H9 (cell line): ENCODE results near the gene DNAAF1. TPM values are rescaled to one million over a fixed set of nuclear protein-coding genes. Genes with fewer than 3 reads are reported as not detected.

ENCODE experiments used
- DNase-seq: peaks from one replicate; pipeline ENCODE4 v3.0.0-alpha.2; 2017
- H2AFZ ChIP-seq: one replicate; pipeline ENCODE4 v1.6.1; 2013; ENCODE audit warnings: mild to moderate bottlenecking, low read length, control low read depth, moderate library complexity
- H2AK5ac ChIP-seq: 2 replicates; pipeline ENCODE4 v1.6.1; 2013; ENCODE audit warnings: low read length, control low read depth, mixed read lengths; ENCODE audit not compliant: insufficient read length
- H2BK120ac ChIP-seq: one replicate; pipeline ENCODE4 v1.6.1; 2013; ENCODE audit warnings: low read depth, mild to moderate bottlenecking, low read length, control low read depth, inconsistent platforms; ENCODE audit not compliant: poor library complexity, severe bottlenecking
- H2BK12ac ChIP-seq: 2 replicates; pipeline ENCODE4 v1.6.1; 2013; ENCODE audit warnings: low read length, control low read depth, mixed read lengths, low read depth; ENCODE audit not compliant: insufficient read length
- H2BK15ac ChIP-seq: 2 replicates; pipeline ENCODE4 v1.6.1; 2013; ENCODE audit warnings: low read depth, low read length, control low read depth
- H2BK20ac ChIP-seq: one replicate; pipeline ENCODE4 v1.6.1; 2013; ENCODE audit warnings: low read depth, mild to moderate bottlenecking, low read length, control low read depth, inconsistent platforms; ENCODE audit not compliant: poor library complexity, severe bottlenecking
- H2BK5ac ChIP-seq: 2 replicates; pipeline ENCODE4 v1.6.1; 2013; ENCODE audit warnings: low read length, control low read depth, mixed read lengths; ENCODE audit not compliant: insufficient read length
- H3K14ac ChIP-seq: 2 replicates; pipeline ENCODE4 v1.6.1; 2013; ENCODE audit warnings: low read length, control low read depth; ENCODE audit not compliant: insufficient read depth
- H3K18ac ChIP-seq: 2 replicates; pipeline ENCODE4 v1.6.1; 2013; ENCODE audit warnings: low read depth, mild to moderate bottlenecking, mixed read lengths, low read length, control low read depth; ENCODE audit not compliant: insufficient read length
- H3K23ac ChIP-seq: 2 replicates; pipeline ENCODE4 v1.6.1; 2013; ENCODE audit warnings: low read length, control low read depth, mixed read lengths, low read depth; ENCODE audit not compliant: insufficient read length
- H3K23me2 ChIP-seq: 2 replicates; pipeline ENCODE4 v1.6.1; 2013; ENCODE audit warnings: low read depth, mild to moderate bottlenecking, mixed read lengths, low read length, control low read depth; ENCODE audit not compliant: insufficient read length, poor library complexity, severe bottlenecking
- H3K27ac ChIP-seq: 2 replicates; pipeline ENCODE4 v1.5.1; 2013; ENCODE audit warnings: low read length, control low read depth, mixed read lengths, low read depth; ENCODE audit not compliant: insufficient read length
- H3K27me3 ChIP-seq: 2 replicates; pipeline ENCODE4 v1.6.1; 2013; ENCODE audit warnings: low read length, control low read depth, inconsistent platforms; ENCODE audit not compliant: insufficient read depth
- H3K4ac ChIP-seq: 2 replicates; pipeline ENCODE4 v1.6.1; 2013; ENCODE audit warnings: low read depth, mild to moderate bottlenecking, control low read depth, inconsistent platforms, low read length, moderate library complexity
- H3K4me1 ChIP-seq: 2 replicates; pipeline ENCODE4 v1.6.1; 2013; ENCODE audit warnings: low read length, control low read depth, inconsistent platforms; ENCODE audit not compliant: insufficient read depth
- H3K4me2 ChIP-seq: 2 replicates; pipeline ENCODE4 v1.6.1; 2013; ENCODE audit warnings: low read length, control low read depth, mixed read lengths; ENCODE audit not compliant: insufficient read length, insufficient read depth
- H3K56ac ChIP-seq: 2 replicates; pipeline ENCODE4 v1.6.1; 2013; ENCODE audit warnings: low read depth, mild to moderate bottlenecking, mixed read lengths, low read length, control low read depth; ENCODE audit not compliant: insufficient read length
- H3K79me1 ChIP-seq: 2 replicates; pipeline ENCODE4 v1.6.1; 2013; ENCODE audit warnings: low read depth, mild to moderate bottlenecking, moderate library complexity, low read length, control low read depth, inconsistent platforms; ENCODE audit not compliant: insufficient read depth, poor library complexity, severe bottlenecking
- H3K79me2 ChIP-seq: 2 replicates; pipeline ENCODE4 v1.6.1; 2013; ENCODE audit warnings: low read length, control low read depth, inconsistent platforms; ENCODE audit not compliant: insufficient read depth
- H3K9ac ChIP-seq: 2 replicates; pipeline ENCODE4 v1.6.1; 2013; ENCODE audit warnings: low read length, control low read depth, mixed read lengths; ENCODE audit not compliant: insufficient read length; ENCODE audit errors: extremely low read depth
- H3K9me3 ChIP-seq: one replicate; pipeline ENCODE4 v1.6.1; 2013; ENCODE audit warnings: low read depth, low read length, inconsistent platforms; ENCODE audit not compliant: control insufficient read depth
- H3T11ph ChIP-seq: one replicate; pipeline ENCODE4 v1.6.1; 2013; ENCODE audit warnings: mild to moderate bottlenecking, low read length, control low read depth, inconsistent platforms
- H4K20me1 ChIP-seq: one replicate; pipeline ENCODE4 v1.6.1; 2013; ENCODE audit not compliant: control insufficient read depth, insufficient read length, insufficient read depth
- H4K5ac ChIP-seq: 2 replicates; pipeline ENCODE4 v1.6.1; 2013; ENCODE audit warnings: low read depth, mild to moderate bottlenecking, mixed read lengths, low read length, control low read depth; ENCODE audit not compliant: insufficient read length
- H4K8ac ChIP-seq: replicated peaks from 2 replicates; pipeline ENCODE4 v1.6.1; 2013; ENCODE audit warnings: low read length, control low read depth, mixed read lengths, low read depth; ENCODE audit not compliant: insufficient read length
- H4K91ac ChIP-seq: 2 replicates; pipeline ENCODE4 v1.6.1; 2013; ENCODE audit warnings: low read depth, mild to moderate bottlenecking, moderate library complexity, mixed read lengths, low read length, control low read depth; ENCODE audit not compliant: insufficient read length
- H3K27ac Mint-ChIP-seq, 3 experiments: 2 replicates in 2 of 3; 3 replicates in 1 of 3; pipeline ENCODE4 v1.8.0; 2020 to 2021; ENCODE audit warnings: mixed read lengths in 3 of 3, mild to moderate bottlenecking in 1 of 3, moderate library complexity in 1 of 3
- H3K27me3 Mint-ChIP-seq: 2 replicates; pipeline ENCODE4 v1.8.0; 2021; ENCODE audit warnings: low read depth, mild to moderate bottlenecking, moderate library complexity, mixed read lengths
- H3K36me3 Mint-ChIP-seq, 3 experiments: 2 replicates in 2 of 3; 3 replicates in 1 of 3; pipeline ENCODE4 v1.8.0; 2020 to 2021; ENCODE audit warnings: low read depth in 3 of 3, mixed read lengths in 3 of 3; ENCODE audit not compliant: insufficient read depth in 1 of 3
- H3K4me1 Mint-ChIP-seq, 2 experiments: 2 replicates each; pipeline ENCODE4 v1.8.0; 2020; ENCODE audit warnings: mixed read lengths in 2 of 2
- H3K4me3 Mint-ChIP-seq, 2 experiments: 2 replicates in 1 of 2; 3 replicates in 1 of 2; pipeline ENCODE4 v1.8.0; 2020 to 2021; ENCODE audit warnings: mild to moderate bottlenecking in 2 of 2, mixed read lengths in 2 of 2, moderate library complexity in 1 of 2
- H3K9me3 Mint-ChIP-seq, 2 experiments: 2 replicates in 1 of 2; 3 replicates in 1 of 2; pipeline ENCODE4 v1.8.0; 2020; ENCODE audit warnings: mild to moderate bottlenecking in 2 of 2, mixed read lengths in 2 of 2, moderate library complexity in 1 of 2
- CTCF ChIP-seq: fragments of 200-600 bp; sonication (generic); conservative IDR thresholded peaks from 3 replicates; pipeline ENCODE4 v1.8.0; 2021; ENCODE audit warnings: antibody characterized with exemption, mild to moderate bottlenecking
- WGBS: extraction: QIAGEN DNeasy Blood & Tissue Kit; methylation state at CpG from one replicate; pipeline ENCODE4 v1.1.7; 2013; ENCODE audit warnings: missing lambda C conversion rate, low lambda C conversion rate, mixed read lengths; ENCODE audit not compliant: insufficient read length; ENCODE audit errors: extremely low coverage; 5-methylcytosine and 5-hydroxymethylcytosine counted together
- total RNA-seq: library from RNA; stranded (reverse); gene quantifications from 2 replicates; pipeline ENCODE4 v1.2.1, GENCODE V29; 2021

The DNAAF1 gene
- total RNA-seq, 1 experiment from 2014 or later, result not detected

- Mint-ChIP-seq H3K4me3 (no peak overlapping the region), H3K9me3 (no peaks in the 10 kb centered on the region), H3K4me1 (peaks cover 0 to 6% of the 10 kb centered on the region in 2 experiments; a peak in 2 of 4 replicates), H3K27ac (no peak overlapping the region), H3K36me3 (no peaks in the 10 kb centered on the region), H3K27me3 (peaks cover 9% of the 10 kb centered on the region)
- no peak overlapping the region for H2BK12ac ChIP-seq
- DNase-seq, result no peak
- no peak overlapping the region for H3K4ac ChIP-seq
- no peak overlapping the region for H2AFZ ChIP-seq
- no peak overlapping the region for H2BK120ac ChIP-seq
- no peaks in the 10 kb centered on the region for H3K4me1 ChIP-seq
- no peak overlapping the region for H3T11ph ChIP-seq
- no peak overlapping the region for H3K27ac ChIP-seq
- H2AK5ac ChIP-seq, result no peak overlapping the region
- no peaks in the 10 kb centered on the region for H3K23me2 ChIP-seq
- H3K27me3 ChIP-seq, result no peaks in the 10 kb centered on the region
- H3K9ac ChIP-seq, result no peak overlapping the region
- H2BK20ac ChIP-seq, result no peak overlapping the region
- H2BK15ac ChIP-seq, result no peak overlapping the region
- no peak overlapping the region for H4K91ac ChIP-seq
- H3K23ac ChIP-seq, result no peak overlapping the region
- no peak overlapping the region for H3K56ac ChIP-seq
- H3K79me2 ChIP-seq, result no peaks in the 10 kb centered on the region
- WGBS, result no CpG with 5 or more reads among the region's 8 CpGs
- TF ChIP-seq CTCF, result no peak
- H3K9me3 ChIP-seq, result no peaks in the 10 kb centered on the region
- no peak overlapping the region for H4K5ac ChIP-seq
- H3K4me2 ChIP-seq, result no peak overlapping the region
- no peak overlapping the region for H2BK5ac ChIP-seq
- no peak overlapping the region for H3K14ac ChIP-seq
- H4K8ac ChIP-seq, result no peak overlapping the region
- no peak overlapping the region for H3K18ac ChIP-seq
- H3K79me1 ChIP-seq, result no peaks in the 10 kb centered on the region
- H4K20me1 ChIP-seq, result no peaks in the 10 kb centered on the region
Observed at GRCh38 chr16:84153660-84154214, 8.6 kb downstream of the DNAAF1 start.
